GM12892 (cell line): Measurements from ENCODE around the gene TRIM66.

Experiments used
- POLR2A ChIP-seq: IDR thresholded peaks from 2 replicates; pipeline ENCODE4 v1.6.1; 2011; ENCODE audit warnings: low read depth, low read length, control low read depth
- POLR2AphosphoS5 ChIP-seq: IDR thresholded peaks from 2 replicates; pipeline ENCODE4 v1.6.1; 2011; ENCODE audit warnings: low read depth, low read length, control low read depth
- TAF1 ChIP-seq: IDR thresholded peaks from 2 replicates; pipeline ENCODE4 v1.6.1; 2011; ENCODE audit warnings: low read depth, mild to moderate bottlenecking, control low read depth, low read length, borderline replicate concordance

DNA sequence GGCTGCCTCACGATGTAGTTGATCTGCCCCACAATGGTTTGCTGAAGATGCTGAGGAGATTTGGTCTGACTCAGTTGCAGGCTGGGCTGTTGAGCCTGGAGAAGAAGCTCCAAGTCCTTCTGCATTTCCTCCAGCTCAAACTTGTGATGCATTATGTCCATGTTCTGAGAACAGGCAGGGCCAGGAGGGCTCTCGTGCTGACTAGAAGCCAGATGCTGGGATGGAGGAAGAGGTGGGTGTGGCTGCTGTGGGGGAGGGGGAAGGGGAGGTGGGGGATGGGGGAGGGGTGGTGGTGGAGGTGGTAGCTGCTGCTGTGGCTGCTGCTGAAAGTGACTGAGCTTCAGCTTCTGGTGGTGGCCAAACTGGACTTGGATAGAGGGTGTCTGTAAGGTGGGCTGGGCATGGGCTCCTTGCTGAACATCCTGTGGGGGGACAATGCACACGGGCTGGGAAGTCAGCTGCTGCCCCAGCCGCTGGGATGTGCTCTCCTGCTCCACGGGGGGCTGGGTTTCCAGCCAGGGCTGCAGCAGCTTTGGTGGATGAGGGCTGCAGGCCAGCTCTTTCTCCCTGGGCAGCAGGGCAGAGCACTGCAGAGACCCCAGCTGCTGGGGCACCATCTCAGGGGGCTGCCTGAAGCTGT is 42.1 kb downstream of the TRIM66 start:
- TF ChIP-seq POLR2A (no peak), POLR2AphosphoS5 (no peak), TAF1 (no peak)
